MM.1S (cell line): ENCODE results near the gene SLC7A6.

ENCODE experiments used
- CTCF ChIP-seq: fragments of 300-600 bp; sonication (generic); IDR thresholded peaks from 2 replicates; pipeline ENCODE4 v1.5.1; 2016; ENCODE audit warnings: antibody characterized with exemption, low read length, mixed read lengths
- EZH2phosphoT487 ChIP-seq: fragments of 300-600 bp; sonication (generic); IDR thresholded peaks from 2 replicates; pipeline ENCODE4 v1.6.1; 2018; ENCODE audit warnings: antibody characterized with exemption, low read length

- TF ChIP-seq EZH2phosphoT487 (no peak), CTCF (no peak)
Observed at GRCh38 chr16:68319185-68319908, 55.0 kb downstream of the SLC7A6 start.
